Vagina (tissue), 2 donors: Measurements from ENCODE around the gene MGMT. TPM values are rescaled to one million over a fixed set of nuclear protein-coding genes. Genes with fewer than 3 reads are reported as not detected.

Experiments used
- DNase-seq, 2 donors: peaks; one replicate each; pipeline ENCODE4 v3.0.0-alpha.2; 2017; ENCODE audit errors: extremely low spot score in 2 of 2
- H3K27ac ChIP-seq: fragments of 200-600 bp; sonication (generic); one replicate; pipeline ENCODE4 v1.5.1; 2019
- H3K27me3 ChIP-seq: fragments of 200-600 bp; sonication (generic); one replicate; pipeline ENCODE4 v1.5.1; 2019
- H3K36me3 ChIP-seq, 2 donors: fragments of 200-600 bp; sonication (generic); one replicate each; pipeline ENCODE4 v1.5.1; 2017 to 2019
- H3K4me1 ChIP-seq: fragments of 200-600 bp; sonication (generic); one replicate; pipeline ENCODE4 v1.5.1; 2019
- H3K4me3 ChIP-seq, 2 donors: fragments of 200-600 bp; sonication (generic); 1 replicate in 1 of 2; 2 replicates in 1 of 2; pipeline ENCODE4 v1.5.1; 2016 to 2019
- H3K9me3 ChIP-seq: fragments of 200-600 bp; sonication (generic); one replicate; pipeline ENCODE4 v1.5.1; 2019
- CTCF ChIP-seq, 3 experiments: fragments of 450-650 bp in 2 of 3; fragments of 200-600 bp in 1 of 3; sonication (generic) in 1 of 3; IDR thresholded peaks; one replicate each; pipeline ENCODE4 v1.5.1; 2017 to 2019; ENCODE audit warnings: antibody characterized with exemption in 3 of 3, mild to moderate bottlenecking in 2 of 3, moderate library complexity in 2 of 3
- POLR2A ChIP-seq, 2 donors: fragments of 450-650 bp; IDR thresholded peaks; one replicate each; pipeline ENCODE4 v1.6.1; 2017; ENCODE audit warnings: antibody characterized with exemption in 2 of 2, mild to moderate bottlenecking in 2 of 2, moderate library complexity in 2 of 2
- POLR2AphosphoS5 ChIP-seq, 2 donors: sonication (generic); formaldehyde crosslinking; IDR thresholded peaks; one replicate each; pipeline ENCODE4 v1.9.0; 2017; ENCODE audit warnings: antibody characterized with exemption in 2 of 2, mild to moderate bottlenecking in 2 of 2, low read depth in 1 of 2; ENCODE audit not compliant: insufficient read depth in 1 of 2
- intact Hi-C: fragments of 100-400 bp; cut with DNase I; formaldehyde crosslinking; loops from one replicate; pipeline ENCODE4 v1.15.1; 2023
- total RNA-seq: library from RNA; depleted of rRNA; stranded (reverse); fragments of >200 nt; gene quantifications from one replicate; pipeline ENCODE4 v1.2.3, GENCODE V29; 2016

The MGMT gene
- total RNA-seq, 1 donor from 2014 or later, result 16.0 TPM

GRCh38 chr10:129553928-129554327 is 86.9 kb downstream of the MGMT start:
- intact Hi-C loops, result no loop called here

DNA sequence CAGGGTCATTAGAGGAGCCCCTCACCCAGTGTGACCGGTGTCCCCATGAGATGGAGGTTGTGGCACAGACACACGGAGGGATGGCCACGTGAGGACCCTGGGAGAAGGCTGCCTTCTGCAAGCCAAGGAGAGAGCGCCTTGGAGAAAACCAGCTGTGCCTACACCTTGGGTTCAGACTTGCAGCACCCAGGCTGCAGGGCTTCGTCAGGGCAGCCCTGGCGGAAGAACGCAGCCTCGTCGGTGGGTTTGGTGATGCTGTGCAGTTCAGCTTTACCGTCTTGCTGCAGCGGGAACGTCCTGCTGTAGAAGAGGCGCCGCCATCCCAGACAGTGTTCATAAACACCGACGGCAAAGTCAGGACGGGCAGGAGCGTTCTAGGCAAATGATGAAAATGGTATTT is 89.3 kb downstream of the MGMT start:
- Histone ChIP-seq H3K9me3 (no peaks in the 10 kb centered on the region), H3K36me3 (no peaks in the 10 kb centered on the region), H3K27ac (no peak overlapping the region), H3K4me3 (no peak overlapping the region), H3K27me3 (no peaks in the 10 kb centered on the region), H3K4me1 (no peaks in the 10 kb centered on the region)
- peak in 1 of 2 donors; percentile 60 for DNase-seq
- TF ChIP-seq POLR2AphosphoS5 (IDR thresholded peaks at IDR 0.05; ENCODE audit: insufficient read depth in 1 of 2, low read depth in 1 of 2) (no peak), POLR2A (IDR thresholded peaks at IDR 0.05) (no peak), CTCF (IDR thresholded peaks at IDR 0.05) (no peak)
- intact Hi-C loops, result no loop called here

More at GRCh38 chr10:129553928-129554327, 86.9 kb downstream of the MGMT start:
- no peaks in the 10 kb centered on the region for H3K4me1 ChIP-seq
- no peak overlapping the region for H3K4me3 ChIP-seq
- H3K27me3 ChIP-seq, result no peaks in the 10 kb centered on the region
- no peaks in the 10 kb centered on the region for H3K36me3 ChIP-seq
- H3K27ac ChIP-seq, result no peak overlapping the region
- peak in 1 of 2 donors; percentile 34 for DNase-seq
- TF ChIP-seq POLR2AphosphoS5 (IDR thresholded peaks at IDR 0.05; ENCODE audit: insufficient read depth in 1 of 2, low read depth in 1 of 2) (no peak), POLR2A (IDR thresholded peaks at IDR 0.05) (no peak), CTCF (IDR thresholded peaks at IDR 0.05) (no peak)
- no peaks in the 10 kb centered on the region for H3K9me3 ChIP-seq

- intact Hi-C loops, result no loop called here
- H3K36me3 ChIP-seq, result no peaks in the 10 kb centered on the region
- H3K27me3 ChIP-seq, result no peaks in the 10 kb centered on the region
- H3K27ac ChIP-seq, result no peak overlapping the region
- H3K4me3 ChIP-seq, result no peak overlapping the region
- H3K4me1 ChIP-seq, result no peaks in the 10 kb centered on the region
- no peaks in the 10 kb centered on the region for H3K9me3 ChIP-seq
- TF ChIP-seq POLR2AphosphoS5 (IDR thresholded peaks at IDR 0.05; ENCODE audit: insufficient read depth in 1 of 2, low read depth in 1 of 2), result no peak
- TF ChIP-seq POLR2A (IDR thresholded peaks at IDR 0.05), result no peak
- TF ChIP-seq CTCF (IDR thresholded peaks at IDR 0.05), result no peak
- no peak for DNase-seq
Measured at GRCh38 chr10:129560361-129560760, 93.3 kb downstream of the MGMT start.

DNA sequence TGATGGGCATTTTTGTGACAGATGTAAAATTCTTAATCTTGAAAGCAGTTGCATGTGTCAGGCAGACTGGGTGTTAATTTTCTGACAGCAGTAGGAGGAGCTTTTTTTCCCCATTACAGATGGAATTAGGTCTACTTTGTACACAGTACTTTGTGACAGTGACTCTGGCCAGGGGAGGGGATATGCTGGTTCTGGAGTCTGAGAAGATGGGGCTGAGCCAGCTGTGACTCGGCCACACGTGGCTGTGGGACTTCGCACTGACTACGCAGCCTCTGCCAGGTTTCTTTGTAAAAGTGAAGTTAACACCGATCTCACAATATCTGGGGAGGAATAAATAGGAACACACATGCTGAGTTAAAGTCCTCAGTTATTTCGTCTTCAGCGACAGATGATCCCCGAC is 95.4 kb downstream of the MGMT start:
- intact Hi-C loops, result no loop called here
- TF ChIP-seq POLR2AphosphoS5 (IDR thresholded peaks at IDR 0.05; ENCODE audit: insufficient read depth in 1 of 2, low read depth in 1 of 2) (no peak), POLR2A (IDR thresholded peaks at IDR 0.05) (no peak), CTCF (IDR thresholded peaks at IDR 0.05) (no peak)

GRCh38 chr10:129564923-129565322 is 97.9 kb downstream of the MGMT start:
- Histone ChIP-seq H3K9me3 (no peaks in the 10 kb centered on the region), H3K27me3 (no peaks in the 10 kb centered on the region), H3K4me1 (no peaks in the 10 kb centered on the region), H3K27ac (no peak overlapping the region), H3K36me3 (no peaks in the 10 kb centered on the region), H3K4me3 (no peak overlapping the region)
- intact Hi-C loops, result no loop called here
- TF ChIP-seq POLR2AphosphoS5 (IDR thresholded peaks at IDR 0.05; ENCODE audit: insufficient read depth in 1 of 2, low read depth in 1 of 2), result no peak
- TF ChIP-seq POLR2A (IDR thresholded peaks at IDR 0.05), result no peak
- DNase-seq, result no peak

More for the DNA sequence above, 95.4 kb downstream of the MGMT start:
- no peaks in the 10 kb centered on the region for H3K36me3 ChIP-seq
- H3K27ac ChIP-seq, result no peak overlapping the region
- no peaks in the 10 kb centered on the region for H3K9me3 ChIP-seq
- H3K4me1 ChIP-seq, result no peaks in the 10 kb centered on the region
- no peaks in the 10 kb centered on the region for H3K27me3 ChIP-seq
- no peak for DNase-seq
- H3K4me3 ChIP-seq, result no peak overlapping the region
